A549 (cell line): ENCODE results near the gene BRD3OS. TPM values are rescaled to one million over a fixed set of nuclear protein-coding genes. Genes with fewer than 3 reads are reported as not detected.

ENCODE experiments used
- ATAC-seq, 2 experiments: fragments of 200-7000 bp in 1 of 2; fragments of >200 bp in 1 of 2; cut with Nextera tagmentation in 1 of 2; cut with Tn5 transposase in 1 of 2; 3 replicates each; pipeline versions ENCODE4 v1.8.0 to v1.9.1; 2018 to 2020; ENCODE audit warnings: mild to moderate bottlenecking in 1 of 2, moderate library complexity in 1 of 2
- CTCF ChIA-PET: fragments of 300-600 bp; sonication (Branson Sonifier 250); formaldehyde crosslinking; extraction: SDS; loops from one replicate; lab custom pipeline; 2021; ENCODE audit warnings: antibody characterized with exemption, inconsistent platforms; lab: Yijun Ruan, JAX
- POLR2A ChIA-PET: fragments of 350-600 bp; formaldehyde crosslinking; extraction: SDS; loops from one replicate; lab custom pipeline; 2021; ENCODE audit warnings: antibody characterized with exemption, inconsistent platforms; lab: Yijun Ruan, JAX
- DNase-seq, 2 experiments: peaks; one replicate each; pipeline versions ENCODE4 v3.0.0 to v3.0.0-alpha.2; 2011 to 2016; ENCODE audit warnings: low read depth in 1 of 2, low spot score in 1 of 2
- FAIRE-seq: peaks from 2 replicates; lab custom pipeline; 2011; peaks lifted over from hg19 to GRCh38; lab: Jason Lieb, UNC
- H3K27ac ChIP-seq, 2 experiments: fragments of >200 bp; sonication (Bioruptor Twin); formaldehyde crosslinking; 3 replicates each; pipeline ENCODE4 v1.5.1; 2016 to 2017
- H3K4me1 ChIP-seq: fragments of >200 bp; sonication (Bioruptor Twin); formaldehyde crosslinking; 3 replicates; pipeline ENCODE4 v1.6.1; 2016
- H3K4me2 ChIP-seq: fragments of >200 bp; sonication (Bioruptor Twin); formaldehyde crosslinking; 3 replicates; pipeline ENCODE4 v1.6.1; 2016
- H3K4me3 ChIP-seq: fragments of >200 bp; sonication (Bioruptor Twin); formaldehyde crosslinking; 3 replicates; pipeline ENCODE4 v1.5.1; 2016
- H3K9me3 ChIP-seq: fragments of >200 bp; sonication (Bioruptor Twin); formaldehyde crosslinking; 3 replicates; pipeline ENCODE4 v1.6.1; 2016
- BHLHE40 ChIP-seq: IDR thresholded peaks from 2 replicates; pipeline ENCODE4 v1.6.1; 2012; ENCODE audit warnings: low read depth, low read length, inconsistent platforms
- CHD4 ChIP-seq: fragments of 200-600 bp; sonication (generic); IDR thresholded peaks from 2 replicates; pipeline ENCODE4 v1.6.1; 2016; ENCODE audit warnings: antibody characterized with exemption, mild to moderate bottlenecking, borderline replicate concordance
- E2F6 ChIP-seq: IDR thresholded peaks from 2 replicates; pipeline ENCODE4 v1.6.1; 2012; ENCODE audit warnings: low read depth, borderline replicate concordance
- EHF ChIP-seq: fragments of 250-450 bp; sonication (Bioruptor Pico); IDR thresholded peaks from 2 replicates; pipeline ENCODE4 v1.5.0; 2020; ENCODE audit warnings: mild to moderate bottlenecking
- EP300 ChIP-seq, 2 experiments: fragments of >200 bp; sonication (Bioruptor Twin); formaldehyde crosslinking; IDR thresholded peaks; 2 replicates in 1 of 2; 3 replicates in 1 of 2; pipeline ENCODE4 v1.6.1; 2016 to 2017
- FOSB ChIP-seq: fragments of 250-450 bp; sonication (Bioruptor Pico); IDR thresholded peaks from 2 replicates; pipeline ENCODE4 v1.5.0; 2020; ENCODE audit warnings: mild to moderate bottlenecking, moderate library complexity
- FOXS1 ChIP-seq: fragments of 250-450 bp; sonication (Bioruptor Pico); IDR thresholded peaks from 2 replicates; pipeline ENCODE4 v1.5.0; 2020; ENCODE audit warnings: mild to moderate bottlenecking, moderate library complexity
- GATA3 ChIP-seq: IDR thresholded peaks from 2 replicates; pipeline ENCODE4 v1.6.1; 2012; ENCODE audit warnings: borderline replicate concordance
- HMGXB4 ChIP-seq: fragments of 250-450 bp; sonication (Bioruptor Pico); IDR thresholded peaks from 2 replicates; pipeline ENCODE4 v1.5.0; 2021; ENCODE audit warnings: mild to moderate bottlenecking, moderate library complexity, borderline replicate concordance
- HOXA7 ChIP-seq: fragments of 250-450 bp; sonication (Bioruptor Pico); IDR thresholded peaks from 2 replicates; pipeline ENCODE4 v1.5.0; 2020; ENCODE audit warnings: mild to moderate bottlenecking, moderate library complexity
- HOXB5 ChIP-seq: fragments of 250-450 bp; sonication (Bioruptor Pico); IDR thresholded peaks from 2 replicates; pipeline ENCODE4 v1.5.0; 2020; ENCODE audit warnings: mild to moderate bottlenecking, moderate library complexity
- KDM5A ChIP-seq: fragments of 200-600 bp; sonication (generic); IDR thresholded peaks from 2 replicates; pipeline ENCODE4 v1.6.1; 2016; ENCODE audit warnings: antibody characterized with exemption, mild to moderate bottlenecking
- MYC ChIP-seq: IDR thresholded peaks from 2 replicates; pipeline ENCODE4 v1.6.1; 2012; ENCODE audit warnings: mild to moderate bottlenecking, inconsistent platforms, low read length, improper control_type of control experiment, borderline replicate concordance
- POLR2A ChIP-seq: IDR thresholded peaks from 2 replicates; pipeline ENCODE4 v1.6.1; 2012; ENCODE audit warnings: mild to moderate bottlenecking, low read length
- POLR2AphosphoS2 ChIP-seq: conservative IDR thresholded peaks from 2 replicates; pipeline ENCODE4 v1.6.1; 2012; ENCODE audit warnings: low read length, improper control_type of control experiment, inconsistent platforms
- RAD21 ChIP-seq, 2 experiments: fragments of >200 bp in 1 of 2; sonication (Bioruptor Twin) in 1 of 2; formaldehyde crosslinking in 1 of 2; IDR thresholded peaks in 1 of 2; conservative IDR thresholded peaks in 1 of 2; 2 replicates in 1 of 2; 3 replicates in 1 of 2; pipeline ENCODE4 v1.6.1; 2012 to 2018; ENCODE audit warnings: inconsistent platforms in 1 of 2
- REST ChIP-seq: fragments of 200-600 bp; sonication (generic); IDR thresholded peaks from 2 replicates; pipeline ENCODE4 v1.6.1; 2016; ENCODE audit warnings: antibody characterized with exemption, mild to moderate bottlenecking, moderate library complexity
- RNF2 ChIP-seq: fragments of 200-600 bp; sonication (generic); IDR thresholded peaks from 2 replicates; pipeline ENCODE4 v1.6.1; 2016; ENCODE audit warnings: low read depth, mild to moderate bottlenecking, antibody characterized with exemption, moderate library complexity, borderline replicate concordance
- SREBF2 ChIP-seq: fragments of 450-650 bp; IDR thresholded peaks from 2 replicates; pipeline ENCODE4 v1.6.1; 2014; ENCODE audit warnings: mild to moderate bottlenecking, moderate library complexity
- TFCP2L1 ChIP-seq: fragments of 250-450 bp; sonication (Bioruptor Pico); IDR thresholded peaks from 2 replicates; pipeline ENCODE4 v1.5.0; 2021; ENCODE audit warnings: mild to moderate bottlenecking
- ZNF302 ChIP-seq: fragments of 250-450 bp; sonication (Bioruptor Pico); IDR thresholded peaks from 2 replicates; pipeline ENCODE4 v1.9.0; 2021; ENCODE audit warnings: inconsistent platforms, mild to moderate bottlenecking, moderate library complexity
- WGBS: methylation state at CpG from one replicate; pipeline ENCODE4 v1.1.6; 2017; ENCODE audit errors: missing lambda C conversion rate; 5-methylcytosine and 5-hydroxymethylcytosine counted together
- polyA plus RNA-seq, 4 experiments: library from polyadenylated mRNA; depleted of rRNA in 3 of 4; stranded (reverse); fragments of >200 nt; fragmentation: RNase III in 1 of 4; extraction: RNeasy Plus Mini Kit Qiagen cat#74134 plus additional on column Dnase treatment in 1 of 4; gene quantifications; 2 replicates in 3 of 4; 3 replicates in 1 of 4; pipeline ENCODE4 v1.2.3, GENCODE V29; 2011 to 2017
- TF ChIP-seq, protein P1 (sequence below): IDR thresholded peaks from 2 replicates; pipeline ENCODE4 v1.6.1; 2012
- TF ChIP-seq, protein P2 (sequence below): fragments of >200 bp; sonication (Bioruptor Twin); formaldehyde crosslinking; IDR thresholded peaks from 3 replicates; pipeline ENCODE4 v1.6.1; 2016
- TF ChIP-seq, protein P3 (sequence below): fragments of >200 bp; sonication (Bioruptor Twin); formaldehyde crosslinking; IDR thresholded peaks from 2 replicates; pipeline ENCODE4 v1.6.1; 2016

Gene BRD3OS
- polyA plus RNA-seq, 2 of the 4 experiments (the other 2 are of a cell fraction): 10.4 to 10.8 TPM

- no peak for FAIRE-seq
- CTCF ChIA-PET: interaction anchor here (0.8 to 1.2 kb wide), 2 partner anchors 10 to 19 kb away, joined by 4 read pairs; no protein-coding TSS in a partner anchor
- no peak for DNase-seq
- no peak for ATAC-seq
- POLR2A ChIA-PET: interaction anchor here (0.6 kb wide), 1 partner anchor 723 kb away, joined by 3 read pairs; no protein-coding TSS in a partner anchor
- Histone ChIP-seq H3K27ac (no peak overlapping the region), H3K4me1 (peaks cover 28% of the 10 kb centered on the region), H3K4me2 (no peak overlapping the region), H3K4me3 (no peak overlapping the region), H3K9me3 (no peaks in the 10 kb centered on the region)
- TF ChIP-seq POLR2A: no peak
- TF ChIP-seq GATA3: no peak
- TF ChIP-seq HOXA7 (CRISPR knock-in tag): no peak
- TF ChIP-seq RAD21 (conservative IDR thresholded peaks at IDR 0.05 in 1 of 2, IDR thresholded peaks at IDR 0.05 in 1 of 2): no peak
- no peak for TF ChIP-seq BHLHE40
- no peak for TF ChIP-seq HMGXB4 (CRISPR knock-in tag)
- TF ChIP-seq, protein P1, sequence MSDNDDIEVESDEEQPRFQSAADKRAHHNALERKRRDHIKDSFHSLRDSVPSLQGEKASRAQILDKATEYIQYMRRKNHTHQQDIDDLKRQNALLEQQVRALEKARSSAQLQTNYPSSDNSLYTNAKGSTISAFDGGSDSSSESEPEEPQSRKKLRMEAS: no peak
- 77% methylated on average over 7 of the region's 7 CpGs for WGBS
Observed at GRCh38 chr9:134058716-134059115, 33.4 kb downstream of the BRD3OS start.

GRCh38 chr9:134059188-134059641 lies 33.9 kb downstream of the BRD3OS start:
- H3K9me3 ChIP-seq: no peaks in the 10 kb centered on the region
- no peak overlapping the region for H3K27ac ChIP-seq
- no peak for FAIRE-seq
- DNase-seq: no peak
- ATAC-seq: no peak
- CTCF ChIA-PET: interaction anchor here (1.2 to 2.5 kb wide), 2 partner anchors 19 to 66 kb away, joined by 4 to 9 read pairs; no protein-coding TSS in a partner anchor
- H3K4me2 ChIP-seq: no peak overlapping the region
- 92% methylated on average over 15 of the region's 16 CpGs for WGBS
- no peak overlapping the region for H3K4me3 ChIP-seq
- no peak for TF ChIP-seq TFCP2L1
- TF ChIP-seq EP300 (IDR thresholded peaks at IDR 0.05): no peak
- TF ChIP-seq MYC: no peak
- TF ChIP-seq HMGXB4 (CRISPR knock-in tag): no peak
- TF ChIP-seq EHF (CRISPR knock-in tag): no peak
- no peak for TF ChIP-seq RAD21 (conservative IDR thresholded peaks at IDR 0.05 in 1 of 2, IDR thresholded peaks at IDR 0.05 in 1 of 2)
- TF ChIP-seq RNF2: no peak
- no peak for TF ChIP-seq E2F6
- no peak for TF ChIP-seq SREBF2
- TF ChIP-seq FOSB (CRISPR knock-in tag): no peak
- TF ChIP-seq, protein P2, sequence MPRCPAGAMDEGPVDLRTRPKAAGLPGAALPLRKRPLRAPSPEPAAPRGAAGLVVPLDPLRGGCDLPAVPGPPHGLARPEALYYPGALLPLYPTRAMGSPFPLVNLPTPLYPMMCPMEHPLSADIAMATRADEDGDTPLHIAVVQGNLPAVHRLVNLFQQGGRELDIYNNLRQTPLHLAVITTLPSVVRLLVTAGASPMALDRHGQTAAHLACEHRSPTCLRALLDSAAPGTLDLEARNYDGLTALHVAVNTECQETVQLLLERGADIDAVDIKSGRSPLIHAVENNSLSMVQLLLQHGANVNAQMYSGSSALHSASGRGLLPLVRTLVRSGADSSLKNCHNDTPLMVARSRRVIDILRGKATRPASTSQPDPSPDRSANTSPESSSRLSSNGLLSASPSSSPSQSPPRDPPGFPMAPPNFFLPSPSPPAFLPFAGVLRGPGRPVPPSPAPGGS: no peak
- TF ChIP-seq REST: no peak
- no peak for TF ChIP-seq CHD4
- TF ChIP-seq FOXS1 (CRISPR knock-in tag): no peak
- no peak for TF ChIP-seq ZNF302 (CRISPR knock-in tag)
- TF ChIP-seq BHLHE40: no peak
- no peak for TF ChIP-seq POLR2AphosphoS2
- TF ChIP-seq, protein P3, sequence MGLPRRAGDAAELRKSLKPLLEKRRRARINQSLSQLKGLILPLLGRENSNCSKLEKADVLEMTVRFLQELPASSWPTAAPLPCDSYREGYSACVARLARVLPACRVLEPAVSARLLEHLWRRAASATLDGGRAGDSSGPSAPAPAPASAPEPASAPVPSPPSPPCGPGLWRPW: no peak
- TF ChIP-seq HOXB5: no peak
- TF ChIP-seq KDM5A: no peak
- POLR2A ChIA-PET: no interaction called here
- H3K4me1 ChIP-seq: peaks cover 28% of the 10 kb centered on the region
